ENCODE data around the gene ENAH.
"Not testable (repeated sequence)": the region's sequence is repeated elsewhere in the genome, so short reads cannot be mapped to it uniquely, and the experiment has no call there.

GRCh38 chr1:225513576-225513975 lies 139.3 kb downstream of the ENAH start:
- TF ChIP-seq EP300 (IDR thresholded peaks at IDR 0.05) = not testable (repeated sequence)
- TF ChIP-seq, protein P1, sequence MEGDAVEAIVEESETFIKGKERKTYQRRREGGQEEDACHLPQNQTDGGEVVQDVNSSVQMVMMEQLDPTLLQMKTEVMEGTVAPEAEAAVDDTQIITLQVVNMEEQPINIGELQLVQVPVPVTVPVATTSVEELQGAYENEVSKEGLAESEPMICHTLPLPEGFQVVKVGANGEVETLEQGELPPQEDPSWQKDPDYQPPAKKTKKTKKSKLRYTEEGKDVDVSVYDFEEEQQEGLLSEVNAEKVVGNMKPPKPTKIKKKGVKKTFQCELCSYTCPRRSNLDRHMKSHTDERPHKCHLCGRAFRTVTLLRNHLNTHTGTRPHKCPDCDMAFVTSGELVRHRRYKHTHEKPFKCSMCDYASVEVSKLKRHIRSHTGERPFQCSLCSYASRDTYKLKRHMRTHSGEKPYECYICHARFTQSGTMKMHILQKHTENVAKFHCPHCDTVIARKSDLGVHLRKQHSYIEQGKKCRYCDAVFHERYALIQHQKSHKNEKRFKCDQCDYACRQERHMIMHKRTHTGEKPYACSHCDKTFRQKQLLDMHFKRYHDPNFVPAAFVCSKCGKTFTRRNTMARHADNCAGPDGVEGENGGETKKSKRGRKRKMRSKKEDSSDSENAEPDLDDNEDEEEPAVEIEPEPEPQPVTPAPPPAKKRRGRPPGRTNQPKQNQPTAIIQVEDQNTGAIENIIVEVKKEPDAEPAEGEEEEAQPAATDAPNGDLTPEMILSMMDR (IDR thresholded peaks at IDR 0.05) = not testable (repeated sequence)
